Muscle of back (tissue), 11 donors: ENCODE results near the gene CHN2. TPM values are rescaled to one million over a fixed set of nuclear protein-coding genes. Genes with fewer than 3 reads are reported as not detected.

ENCODE experiments used
- DNase-seq, 3 donors: peaks; one replicate each; pipeline versions ENCODE4 v3.0.0 to v3.0.0-alpha.2; 2013
- polyA plus RNA-seq, 10 donors: library from polyadenylated mRNA; unstranded; fragments of 120-200 nt; gene quantifications; one replicate each; pipeline ENCODE4 v1.2.1, GENCODE V29; 2013; ENCODE audit not compliant: insufficient read length in 10 of 10

CHN2 gene
- polyA plus RNA-seq, 10 donors = 7.6 to 14.6 (median 11.3) TPM

GRCh38 chr7:29217113-29217512, 22.5 kb downstream of the CHN2 start:
- no peak for DNase-seq

- DNase-seq = no peak
Observed at GRCh38 chr7:29224726-29225125, 30.2 kb downstream of the CHN2 start.

- no peak for DNase-seq
Observed at GRCh38 chr7:29228289-29229011, 33.9 kb downstream of the CHN2 start.

- peak in 1 of 3 donors; percentile 9 for DNase-seq
Observed at GRCh38 chr7:29229066-29229465, 34.5 kb downstream of the CHN2 start.

GRCh38 chr7:29229946-29230345, 35.4 kb downstream of the CHN2 start:
- DNase-seq = no peak

- peak in 1 of 3 donors; percentile 28 for DNase-seq
Observed at GRCh38 chr7:29230871-29231345, 36.3 kb downstream of the CHN2 start.

- no peak for DNase-seq
Observed at GRCh38 chr7:29231671-29232232, 37.2 kb downstream of the CHN2 start.

- DNase-seq = no peak
Observed at GRCh38 chr7:29234438-29234837, 39.9 kb downstream of the CHN2 start.

DNA sequence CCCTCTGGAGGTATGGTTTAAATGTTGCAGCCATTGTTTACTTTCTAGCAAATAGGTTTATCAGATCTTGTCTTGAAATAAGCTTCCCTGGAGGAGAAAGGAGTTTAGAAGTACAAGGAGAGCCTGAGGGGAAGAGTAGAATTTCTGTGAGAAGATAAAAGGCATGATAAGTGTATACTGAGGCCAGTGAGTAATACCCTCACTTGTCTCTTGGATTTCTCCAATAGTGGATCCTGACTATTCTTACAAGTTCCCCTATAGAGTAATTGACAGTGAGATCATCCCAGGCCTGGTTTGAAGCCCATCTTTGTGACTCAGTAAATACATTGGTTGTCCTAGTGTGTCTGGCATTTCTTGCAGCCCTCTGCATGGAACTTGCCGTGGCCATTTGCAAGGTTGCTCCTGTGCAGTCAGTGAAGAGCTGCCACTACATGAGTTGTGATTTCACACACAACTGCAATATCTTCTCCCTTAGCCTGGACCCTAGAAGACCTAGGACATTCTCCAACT, 41.6 kb downstream of the CHN2 start:
- no peak for DNase-seq

DNA sequence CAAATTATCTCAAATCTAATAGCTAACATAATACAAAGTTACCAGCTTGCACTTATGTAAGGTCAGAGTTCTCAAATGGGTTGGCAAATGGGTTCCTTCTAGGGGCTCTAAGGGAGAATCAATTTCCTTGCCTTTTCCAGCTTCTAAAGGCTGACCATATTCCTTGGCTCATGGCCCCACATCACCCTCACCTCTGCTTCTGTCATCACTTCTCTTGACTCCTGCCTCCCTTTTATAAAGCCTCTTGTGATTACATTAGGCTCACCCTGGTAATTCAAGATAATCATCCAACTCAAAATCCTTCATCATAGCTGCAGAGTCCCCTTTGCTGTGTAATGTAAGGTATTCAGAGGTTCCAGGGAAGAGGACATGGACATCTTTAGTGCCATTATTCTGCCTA, 42.1 kb downstream of the CHN2 start:
- DNase-seq = no peak

GRCh38 chr7:29237489-29237888, 42.9 kb downstream of the CHN2 start:
- peak in 1 of 3 donors; percentile 45 for DNase-seq

DNA sequence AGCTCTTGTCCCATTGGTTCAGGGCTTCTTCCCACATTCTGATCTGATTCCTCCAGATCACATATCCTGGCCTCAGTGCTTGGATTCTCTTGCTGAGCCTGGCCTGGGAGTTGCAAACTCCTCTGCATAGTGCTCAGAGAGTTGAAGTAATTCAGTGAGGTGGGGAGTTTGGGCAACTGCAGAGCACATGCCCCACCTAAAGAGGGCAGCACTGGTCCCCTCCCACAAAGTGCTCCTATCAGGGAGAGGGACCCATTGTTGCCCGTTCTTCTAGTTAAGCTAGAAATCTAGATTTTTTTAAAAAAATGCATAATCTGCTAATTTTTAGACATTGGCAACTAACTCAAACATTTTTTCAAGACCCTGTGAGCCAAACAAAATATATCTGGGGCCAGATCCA, 45.1 kb downstream of the CHN2 start:
- DNase-seq = no peak

DNA sequence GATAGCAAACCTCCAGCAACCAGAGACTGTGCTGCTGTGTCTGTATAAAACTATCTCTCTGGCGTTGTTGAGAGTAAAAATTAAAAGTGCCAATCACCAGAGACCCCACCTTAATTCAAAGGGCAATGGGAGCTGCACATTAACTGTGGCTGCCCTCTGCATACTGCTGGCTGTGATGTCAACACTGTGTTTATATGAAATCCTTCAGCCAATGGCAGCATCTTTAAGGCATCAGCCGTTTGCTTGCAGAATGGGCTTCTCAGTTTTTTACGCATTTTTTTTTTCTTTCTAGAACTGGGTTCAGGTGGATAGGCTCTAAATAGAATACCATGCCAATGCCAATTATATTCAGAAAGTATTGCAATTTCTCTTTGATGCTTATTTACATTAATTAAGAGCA, 47.7 kb downstream of the CHN2 start:
- DNase-seq = no peak

DNA sequence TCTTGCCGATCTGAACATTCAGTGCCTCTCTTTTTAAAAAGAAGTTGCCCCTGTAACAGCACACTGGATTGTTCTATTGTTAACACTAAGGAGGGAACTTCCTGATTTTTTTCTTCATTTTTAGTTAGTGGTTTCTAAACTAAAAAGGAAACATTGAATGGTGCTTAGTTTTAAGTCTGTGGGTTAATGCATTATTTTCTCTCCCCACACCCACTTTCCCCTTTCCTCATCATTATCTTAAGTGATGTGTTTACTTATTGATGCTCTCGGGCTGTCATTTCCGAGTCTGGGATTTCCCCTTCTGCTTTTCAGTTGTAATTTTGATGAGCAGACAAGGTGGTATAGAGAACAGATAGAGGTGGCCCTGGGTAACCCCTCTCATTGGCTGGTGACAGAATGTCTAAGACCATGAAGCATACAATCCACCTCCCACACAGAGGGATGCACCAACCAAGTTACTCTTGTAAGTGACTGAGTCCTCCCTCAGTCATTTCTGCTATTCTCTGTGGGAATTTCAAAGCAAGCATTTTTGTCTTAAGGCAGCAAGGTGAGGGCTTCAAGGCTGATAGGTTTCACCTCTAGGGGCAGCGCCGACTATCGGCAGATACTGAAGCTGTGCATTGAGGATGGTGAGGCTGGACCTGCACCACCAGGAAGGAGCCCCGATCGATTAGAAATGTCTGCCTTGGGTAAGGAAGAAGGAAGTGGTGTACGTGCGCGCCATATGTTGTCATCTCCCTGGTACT, 49.5 kb downstream of the CHN2 start:
- no peak for DNase-seq

DNA sequence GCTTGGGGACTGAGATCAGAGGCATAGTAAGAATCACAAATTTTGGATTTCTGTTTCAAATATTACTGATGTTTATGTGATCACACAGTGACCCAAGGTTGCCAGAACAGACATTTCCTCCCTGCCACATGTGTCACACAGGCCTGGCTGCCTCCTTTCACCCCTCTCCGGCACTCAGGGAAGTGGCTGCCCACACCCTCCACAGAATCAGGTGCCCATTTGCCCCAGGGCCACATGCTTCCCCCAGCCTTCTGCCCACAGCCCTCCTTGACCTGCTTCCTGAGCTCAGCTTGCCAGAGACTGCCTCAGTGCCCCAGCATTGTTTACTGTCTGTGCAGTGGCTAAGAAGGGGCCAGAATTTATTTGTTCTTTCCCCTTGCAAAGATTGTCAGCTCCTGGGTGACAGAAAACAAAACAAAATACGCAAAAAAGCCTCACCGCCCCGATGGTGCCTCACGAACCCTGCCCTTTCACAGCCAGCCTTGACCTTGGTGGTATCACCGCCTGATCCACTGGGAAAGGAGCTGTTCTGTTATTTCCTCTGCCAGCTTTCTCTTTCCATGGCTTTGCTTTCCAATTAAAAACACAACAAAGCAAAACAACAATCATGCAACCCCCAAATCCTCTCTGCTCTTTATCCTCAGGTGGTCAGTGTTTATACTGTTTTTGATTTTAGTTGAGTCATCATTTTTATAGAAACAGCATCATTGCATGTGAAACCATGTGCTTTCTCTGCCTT, 52.8 kb downstream of the CHN2 start:
- no peak for DNase-seq

DNA sequence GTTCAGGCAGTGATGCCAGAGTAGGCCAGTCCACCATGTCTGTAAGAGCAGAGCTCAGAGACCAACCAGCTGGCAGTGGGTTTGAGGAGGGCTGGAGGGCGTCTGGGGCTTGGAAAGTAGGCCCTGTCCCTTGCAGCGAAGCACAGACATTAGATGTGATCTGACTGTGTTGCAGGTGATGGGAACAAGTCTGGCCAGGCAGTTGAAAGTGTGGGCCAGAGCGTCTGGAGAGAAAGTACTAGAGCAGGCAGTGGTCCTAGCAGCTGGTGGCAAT, 53.3 kb downstream of the CHN2 start:
- DNase-seq = no peak

DNA sequence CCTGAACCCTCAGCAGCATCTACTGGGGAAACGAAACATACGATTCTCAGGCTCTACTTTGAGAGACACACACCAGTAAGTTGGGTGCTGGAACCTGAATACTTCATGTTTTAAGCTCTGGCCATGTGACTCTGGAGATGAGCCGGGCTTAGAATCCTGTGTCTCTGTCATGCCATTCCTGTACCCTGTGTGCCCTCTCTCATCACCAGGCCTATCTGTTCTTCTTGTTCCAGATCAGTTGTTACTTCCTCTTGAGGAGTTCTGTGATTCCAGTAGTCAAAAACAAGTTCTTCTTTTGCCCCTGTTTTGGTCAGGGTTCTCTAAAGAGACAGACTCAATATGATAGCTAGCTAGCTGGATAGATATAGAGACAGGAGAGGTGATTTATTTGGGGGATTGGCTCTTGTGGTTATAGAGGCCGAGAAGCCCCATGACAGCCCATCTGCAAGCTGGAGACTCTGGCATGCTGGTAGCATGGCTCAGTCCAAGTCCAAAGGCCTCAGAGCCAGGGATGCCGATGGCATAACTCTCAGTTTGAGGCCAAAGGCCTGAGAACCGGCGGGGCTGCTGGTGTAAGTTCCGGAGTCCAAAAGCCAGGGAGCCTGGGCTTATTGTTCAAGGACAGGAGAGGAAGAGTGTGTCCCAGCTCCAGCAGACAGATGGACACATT, 54.3 kb downstream of the CHN2 start:
- no peak for DNase-seq

GRCh38 chr7:29249383-29249750, 54.8 kb downstream of the CHN2 start:
- no peak for DNase-seq

GRCh38 chr7:29249860-29250259, 55.3 kb downstream of the CHN2 start:
- DNase-seq = no peak

DNA sequence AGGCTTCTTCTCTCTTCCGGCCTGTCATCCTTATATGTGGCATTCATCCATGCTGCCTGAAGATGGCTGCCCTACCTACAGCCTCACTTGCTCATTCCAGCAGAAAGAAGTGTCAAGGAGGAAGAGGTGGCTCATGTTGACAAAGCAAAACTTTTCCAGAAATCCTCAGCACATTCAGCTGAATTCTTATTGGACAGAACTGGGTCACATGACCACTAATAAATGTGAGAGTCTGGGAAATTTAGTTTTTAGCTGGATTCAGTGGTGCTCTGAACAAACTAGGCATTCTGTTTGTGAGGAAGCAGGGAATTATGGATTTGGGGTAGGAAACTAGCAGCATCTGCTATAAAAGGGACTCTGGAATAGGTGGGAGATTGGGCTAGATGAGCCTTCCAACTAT, 58.6 kb downstream of the CHN2 start:
- DNase-seq = no peak

- no peak for DNase-seq
Observed at GRCh38 chr7:29254591-29254990, 60.0 kb downstream of the CHN2 start.
